Epithelial cell of esophagus (primary cell): Measurements from ENCODE around the gene IRAK2.
"Not testable (repeated sequence)": the region's sequence is repeated elsewhere in the genome, so short reads cannot be mapped to it uniquely, and the experiment has no call there.

ENCODE experiments used
- DNase-seq: peaks from one replicate; pipeline ENCODE4 v3.0.0; 2010; ENCODE audit warnings: low read depth
- H3K4me3 ChIP-seq: 2 replicates; pipeline ENCODE4 v1.5.1; 2011; ENCODE audit warnings: mild to moderate bottlenecking, low read length, control low read depth
- CTCF ChIP-seq: IDR thresholded peaks from 2 replicates; pipeline ENCODE4 v1.5.1; 2011; ENCODE audit warnings: low read depth, mild to moderate bottlenecking, low read length, control low read depth, inconsistent platforms; ENCODE audit not compliant: insufficient read depth; ENCODE audit errors: missing control alignments

The IRAK2 gene

GRCh38 chr3:10160925-10161324 lies 3.8 kb upstream of the IRAK2 start:
- DNase-seq: no peak
- no peak overlapping the region for H3K4me3 ChIP-seq
- no peak for TF ChIP-seq CTCF

GRCh38 chr3:10162185-10162584 lies 2.5 kb upstream of the IRAK2 start:
- DNase-seq: no peak
- TF ChIP-seq CTCF: no peak
- no peak overlapping the region for H3K4me3 ChIP-seq

DNA sequence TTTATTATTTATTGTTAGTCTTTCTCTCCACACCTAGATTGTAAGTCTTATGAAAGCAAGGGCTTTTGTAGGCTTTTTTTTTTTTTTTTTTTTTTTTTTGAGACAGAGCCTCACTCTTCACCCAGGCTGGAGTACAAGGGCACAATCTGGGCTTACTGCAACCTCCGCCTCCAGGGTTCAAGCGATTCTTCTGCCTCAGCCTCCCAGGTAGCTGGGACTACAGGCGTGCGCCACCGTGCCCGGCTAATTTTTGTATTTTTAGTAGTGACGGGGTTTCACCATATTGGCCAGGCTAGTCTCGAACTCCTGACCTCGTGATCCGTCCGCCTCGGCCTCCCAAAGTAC lies 546 bp upstream of the IRAK2 start:
- not testable (repeated sequence) for DNase-seq
- H3K4me3 ChIP-seq: peak overlapping the region; percentile 56

DNA sequence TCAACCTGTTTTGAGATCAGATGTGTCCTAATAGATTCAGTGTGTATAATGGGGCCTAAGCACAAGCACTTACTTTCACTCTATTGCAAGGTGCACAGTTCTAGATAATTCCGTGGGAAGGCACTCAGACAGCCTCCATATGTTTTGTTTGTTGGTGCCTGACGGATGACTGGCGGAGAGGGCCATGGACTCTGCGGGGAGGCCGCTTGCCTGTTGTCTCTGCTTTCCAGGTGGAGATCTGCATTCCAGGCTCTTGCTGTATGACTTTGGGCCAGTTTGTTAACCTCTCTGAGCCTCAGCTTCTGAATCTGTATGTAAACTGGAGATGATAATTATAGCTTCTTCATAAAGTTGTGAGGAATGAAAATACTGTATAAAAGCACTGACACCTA lies 1.5 kb downstream of the IRAK2 start:
- H3K4me3 ChIP-seq: no peak overlapping the region
- DNase-seq: no peak
- no peak for TF ChIP-seq CTCF

GRCh38 chr3:10169000-10169496 lies 4.3 kb downstream of the IRAK2 start:
- DNase-seq: peak; percentile 64
- H3K4me3 ChIP-seq: no peak overlapping the region
- TF ChIP-seq CTCF: no peak

DNA sequence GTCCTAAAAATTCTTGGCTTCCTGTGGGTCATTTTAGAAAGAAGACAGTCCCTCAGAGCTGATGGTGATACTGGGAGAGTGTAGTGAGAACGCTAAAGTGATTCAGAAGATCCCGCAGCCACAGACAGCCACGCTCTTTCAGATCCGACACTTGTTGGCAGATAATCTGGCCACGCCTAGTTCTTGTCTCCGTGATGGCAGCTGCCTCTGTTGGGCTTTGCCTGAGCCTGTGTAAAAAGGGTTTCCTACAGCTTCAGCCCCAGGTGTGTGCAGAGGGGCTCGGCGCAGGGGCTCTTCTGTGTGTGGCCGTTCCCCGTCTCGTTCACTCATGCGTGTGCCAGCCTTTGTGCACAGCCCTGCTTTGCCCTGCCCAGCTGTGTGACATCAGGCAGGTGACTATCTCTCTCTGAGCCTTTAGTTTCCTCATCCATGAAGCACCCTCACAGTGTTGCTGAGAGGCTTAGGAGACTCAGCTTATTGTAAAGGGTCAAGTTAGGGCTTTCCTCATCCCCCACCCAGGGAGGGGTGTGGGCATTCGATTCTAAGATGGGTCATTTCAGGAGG lies 6.3 kb downstream of the IRAK2 start:
- peak; percentile 53 for DNase-seq
- H3K4me3 ChIP-seq: no peak overlapping the region
- TF ChIP-seq CTCF: no peak

GRCh38 chr3:10173095-10173925 lies 8.6 kb downstream of the IRAK2 start:
- DNase-seq: peak; percentile 28
- no peak overlapping the region for H3K4me3 ChIP-seq
- TF ChIP-seq CTCF: no peak
